A204.1 (cell line): ENCODE measurements around the gene MAPK13.
"Not testable (repeated sequence)": the region's sequence is repeated elsewhere in the genome, so short reads cannot be mapped to it uniquely, and the experiment has no call there.

ENCODE experiments used
- FAIRE-seq: peaks from 2 replicates; lab custom pipeline; 2012; peaks lifted over from hg19 to GRCh38; lab: Jason Lieb, UNC

MAPK13 gene

GRCh38 chr6:36129941-36130666 lies at the start of gene MAPK13:
Gene MAPK13, plus strand, starts transcription at chr6:36130513. Its CDS starts 70 bp downstream, at chr6:36130583.
- FAIRE-seq = no peak

DNA sequence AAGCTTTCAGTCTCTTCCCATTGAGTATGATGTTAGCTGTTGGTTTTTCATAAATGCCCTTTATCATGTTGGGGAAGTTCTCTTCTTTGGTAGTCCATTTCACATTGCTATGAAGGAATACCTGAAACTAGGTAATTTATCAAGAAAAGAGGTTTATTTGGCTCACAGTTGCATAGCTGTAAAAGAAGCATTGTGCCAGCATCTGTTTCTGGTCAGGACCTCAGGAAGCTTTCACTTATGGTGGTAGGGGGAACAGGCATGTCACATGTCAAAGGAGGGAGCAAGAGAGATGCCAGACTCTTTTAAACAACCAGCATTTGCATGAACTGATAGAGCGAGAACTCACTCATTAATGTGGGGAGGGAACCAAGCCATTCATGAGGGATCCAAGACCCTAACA lies 48.0 kb upstream of the MAPK13 start:
- FAIRE-seq = no peak

GRCh38 chr6:36083446-36083845 lies 46.9 kb upstream of the MAPK13 start:
- FAIRE-seq = no peak

GRCh38 chr6:36088204-36088603 lies 42.1 kb upstream of the MAPK13 start:
- FAIRE-seq = not testable (repeated sequence)

GRCh38 chr6:36089048-36089447 lies 41.3 kb upstream of the MAPK13 start:
- no peak for FAIRE-seq

DNA sequence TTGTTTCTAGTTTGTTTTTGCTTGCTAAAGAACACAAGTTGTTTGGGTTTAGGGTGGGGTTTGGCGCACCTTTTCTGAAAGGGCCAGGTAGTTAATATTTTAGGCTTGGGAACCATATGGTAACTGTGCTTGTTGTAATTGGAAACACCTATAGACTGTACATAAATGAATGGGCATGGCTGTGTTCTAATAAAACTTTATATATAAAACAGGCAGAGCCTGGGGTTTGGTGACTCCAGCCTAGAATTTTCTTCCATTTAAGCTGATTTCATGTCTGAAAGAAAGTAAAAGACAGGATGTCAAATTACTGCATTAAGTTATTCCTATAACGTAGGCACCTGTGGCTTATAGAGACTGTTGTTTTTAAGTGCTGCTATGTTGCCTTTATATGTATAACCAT lies 36.1 kb upstream of the MAPK13 start:
- FAIRE-seq = no peak

DNA sequence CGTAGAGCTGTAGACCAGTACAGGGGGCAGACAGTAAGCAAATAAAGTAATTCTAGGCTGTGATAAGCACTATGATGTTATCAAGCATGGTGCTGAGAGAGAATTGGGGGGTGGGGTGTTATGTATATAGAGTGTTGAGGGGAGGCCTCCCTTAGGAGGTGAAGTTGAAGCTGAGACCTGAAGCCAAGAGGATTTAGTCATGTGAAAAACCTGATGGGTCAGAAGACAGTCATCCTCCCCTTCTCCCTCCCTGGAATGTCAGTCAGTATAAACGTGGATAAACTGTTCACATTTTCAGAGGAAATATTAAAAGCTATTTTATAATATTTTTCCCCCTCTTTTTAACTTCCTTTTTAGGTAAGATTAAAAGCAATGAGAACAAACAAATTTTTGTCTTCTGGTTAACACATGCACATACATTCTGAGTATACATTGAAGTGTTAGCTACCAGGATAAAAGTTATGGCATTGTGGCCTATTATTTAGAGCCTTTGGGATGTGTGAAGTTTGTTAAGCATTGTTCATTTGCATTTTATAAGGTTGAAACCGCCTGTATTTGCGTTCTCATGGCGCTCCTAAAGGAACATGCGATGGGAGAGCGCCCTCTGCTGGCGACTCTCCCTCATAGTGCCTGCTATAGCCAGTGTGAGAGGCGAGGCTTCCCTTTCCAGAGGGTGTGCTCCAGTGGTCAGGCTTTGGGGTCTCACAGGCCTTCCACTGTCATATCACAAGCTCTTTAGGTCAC lies 35.4 kb upstream of the MAPK13 start:
- FAIRE-seq = peak; percentile 3

DNA sequence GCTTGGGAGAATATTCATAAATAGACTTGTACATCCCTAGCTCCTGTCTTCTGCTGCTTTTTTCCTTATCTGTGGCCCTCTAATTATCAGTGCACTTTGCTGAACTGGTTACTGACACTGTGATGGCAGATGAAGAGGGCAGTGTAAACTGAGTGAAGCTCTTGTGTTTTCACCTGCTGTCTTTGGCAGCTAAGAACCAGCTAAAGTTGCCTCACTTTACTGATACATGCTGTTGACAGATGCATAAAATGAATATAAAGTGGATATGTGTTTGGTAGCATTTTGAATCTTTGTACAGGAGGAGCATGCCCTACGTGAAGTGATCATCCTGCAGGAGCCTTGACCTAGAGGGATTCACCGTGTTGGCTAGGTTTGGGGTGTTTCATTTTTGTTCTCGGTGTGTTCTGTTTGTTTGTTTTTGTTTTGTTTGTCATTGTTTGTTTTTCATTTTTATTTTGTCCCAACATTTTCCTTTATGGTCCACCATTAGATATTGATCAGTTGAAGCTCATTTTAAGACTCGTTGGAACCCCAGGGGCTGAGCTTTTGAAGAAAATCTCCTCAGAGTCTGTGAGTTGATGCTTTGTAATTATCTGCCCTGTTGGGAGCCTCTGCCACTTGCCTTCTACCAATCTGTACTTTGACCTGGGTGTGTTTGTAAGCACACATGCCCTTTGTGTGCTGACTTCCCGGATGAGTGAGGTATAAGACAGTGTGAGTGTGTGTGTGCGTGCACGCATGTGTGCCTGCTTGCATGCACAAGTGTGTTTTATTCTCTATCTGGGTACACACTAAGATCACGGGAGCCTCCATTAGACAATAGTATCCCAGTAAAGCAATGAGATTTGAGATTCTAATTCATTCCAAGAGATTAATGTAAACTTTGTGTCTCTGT lies 34.6 kb upstream of the MAPK13 start:
- no peak for FAIRE-seq

DNA sequence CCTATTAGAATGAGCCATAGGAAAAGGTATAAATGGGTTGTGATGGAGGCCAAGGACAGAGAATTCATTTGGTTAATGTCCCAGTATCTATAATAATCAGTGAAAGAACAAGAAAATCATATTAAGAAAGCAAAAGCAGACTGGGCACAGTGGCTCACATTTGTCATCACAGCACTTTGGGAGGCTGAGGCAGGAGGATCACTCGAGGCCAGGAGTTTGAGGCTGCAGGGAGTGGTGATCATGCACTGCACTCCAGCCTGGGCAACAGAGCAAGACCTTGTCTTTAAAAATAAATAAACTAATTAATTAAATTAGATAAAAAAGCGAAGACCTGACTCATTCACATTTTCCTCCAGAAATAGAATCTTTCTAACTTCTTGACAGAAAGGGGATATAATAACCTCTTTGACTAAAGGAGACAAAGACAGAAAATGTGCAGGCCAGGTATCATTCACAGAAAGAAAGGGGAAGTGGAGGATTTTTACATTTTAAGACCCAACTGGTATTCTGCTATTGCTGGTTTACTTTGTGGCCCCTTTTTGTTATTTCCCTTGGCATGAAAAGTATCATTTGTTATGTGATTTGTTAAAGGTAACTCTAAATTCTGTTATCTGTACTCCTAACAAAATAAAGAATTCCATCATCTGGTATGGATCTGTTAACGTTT lies 31.9 kb upstream of the MAPK13 start:
- FAIRE-seq = no peak

DNA sequence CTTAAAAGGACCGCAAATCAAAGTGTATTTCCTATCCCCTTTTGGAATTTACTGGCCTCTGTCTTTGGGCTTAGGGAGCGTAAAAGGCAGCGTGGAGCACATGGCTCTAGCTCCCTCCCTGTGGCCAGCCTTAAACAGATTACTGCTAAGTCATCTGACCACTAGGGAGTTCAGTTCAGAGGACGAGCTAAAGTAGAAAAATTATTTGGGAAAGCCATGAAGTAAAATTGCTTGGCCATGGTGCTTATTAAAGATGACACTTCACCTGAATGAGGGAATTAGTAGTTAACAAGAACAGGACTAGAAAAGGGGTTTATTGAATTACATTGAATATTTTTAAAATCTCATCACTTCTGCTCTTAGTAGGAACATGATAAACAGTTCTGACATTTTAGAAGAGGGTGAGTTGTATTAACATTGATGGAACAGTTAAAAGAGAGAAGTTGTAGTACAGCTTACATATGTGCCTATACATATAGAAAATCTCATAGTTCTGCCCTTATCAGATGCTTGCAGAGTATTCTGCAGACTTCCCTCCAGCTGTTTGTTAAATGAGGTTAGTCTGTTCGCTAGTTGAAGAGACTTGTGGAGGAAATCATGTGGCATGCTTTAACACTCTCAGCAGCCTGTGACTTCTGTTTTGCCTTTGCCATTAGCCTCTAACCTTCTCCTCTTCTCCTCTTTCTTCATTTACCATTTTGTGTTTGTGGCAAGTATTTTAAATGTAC lies 31.2 kb upstream of the MAPK13 start:
- no peak for FAIRE-seq

DNA sequence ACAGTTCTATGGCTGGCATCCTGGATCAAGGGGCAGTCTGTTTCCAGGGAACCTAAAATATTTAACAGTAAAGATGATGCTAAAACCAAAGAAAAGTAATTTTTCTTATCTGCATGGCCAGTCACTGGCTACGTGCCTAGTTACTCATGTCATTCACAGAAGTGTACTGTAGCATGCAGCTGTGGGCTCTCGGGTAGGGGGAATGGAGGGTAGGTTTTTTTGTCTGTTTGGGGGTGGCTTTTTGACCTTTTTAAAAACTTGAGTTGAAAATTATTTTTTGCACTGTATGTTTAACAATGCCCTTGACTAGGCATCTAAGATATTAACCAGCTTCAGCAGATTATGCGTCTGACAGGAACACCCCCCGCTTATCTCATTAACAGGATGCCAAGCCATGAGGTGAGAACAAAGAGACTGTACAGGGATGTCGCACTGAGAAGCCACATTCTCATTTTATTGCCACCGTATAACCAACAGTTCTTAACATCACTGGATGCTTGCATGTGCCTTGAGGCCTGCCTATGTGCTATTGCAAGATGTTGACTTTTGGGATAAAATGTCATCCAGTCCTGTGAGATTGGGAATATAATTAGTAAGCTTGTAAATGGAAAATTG lies 30.3 kb upstream of the MAPK13 start:
- FAIRE-seq = no peak

GRCh38 chr6:36101691-36102090 lies 28.6 kb upstream of the MAPK13 start:
- no peak for FAIRE-seq

- no peak for FAIRE-seq
Measured at GRCh38 chr6:36102853-36103252, 27.5 kb upstream of the MAPK13 start.

- no peak for FAIRE-seq
Measured at GRCh38 chr6:36104836-36105235, 25.5 kb upstream of the MAPK13 start.

DNA sequence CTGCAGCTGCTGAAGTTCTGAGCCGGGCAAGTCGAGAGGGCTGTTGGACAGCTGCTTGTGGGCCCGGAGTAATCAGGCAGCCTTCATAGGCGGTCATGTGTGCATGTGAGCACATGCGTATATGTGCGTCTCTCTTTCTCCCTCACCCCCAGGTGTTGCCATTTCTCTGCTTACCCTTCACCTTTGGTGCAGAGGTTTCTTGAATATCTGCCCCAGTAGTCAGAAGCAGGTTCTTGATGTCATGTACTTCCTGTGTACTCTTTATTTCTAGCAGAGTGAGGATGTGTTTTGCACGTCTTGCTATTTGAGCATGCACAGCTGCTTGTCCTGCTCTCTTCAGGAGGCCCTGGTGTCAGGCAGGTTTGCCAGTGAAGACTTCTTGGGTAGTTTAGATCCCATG lies 21.2 kb upstream of the MAPK13 start:
- FAIRE-seq = no peak

DNA sequence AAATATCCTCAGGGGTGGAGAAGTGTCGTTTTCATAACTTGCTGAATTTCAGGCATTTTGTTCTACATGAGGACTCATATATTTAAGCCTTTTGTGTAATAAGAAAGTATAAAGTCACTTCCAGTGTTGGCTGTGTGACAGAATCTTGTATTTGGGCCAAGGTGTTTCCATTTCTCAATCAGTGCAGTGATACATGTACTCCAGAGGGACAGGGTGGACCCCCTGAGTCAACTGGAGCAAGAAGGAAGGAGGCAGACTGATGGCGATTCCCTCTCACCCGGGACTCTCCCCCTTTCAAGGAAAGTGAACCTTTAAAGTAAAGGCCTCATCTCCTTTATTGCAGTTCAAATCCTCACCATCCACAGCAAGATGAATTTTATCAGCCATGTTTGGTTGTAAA lies 20.3 kb upstream of the MAPK13 start:
- FAIRE-seq = no peak

- no peak for FAIRE-seq
Measured at GRCh38 chr6:36110863-36111262, 19.4 kb upstream of the MAPK13 start.

DNA sequence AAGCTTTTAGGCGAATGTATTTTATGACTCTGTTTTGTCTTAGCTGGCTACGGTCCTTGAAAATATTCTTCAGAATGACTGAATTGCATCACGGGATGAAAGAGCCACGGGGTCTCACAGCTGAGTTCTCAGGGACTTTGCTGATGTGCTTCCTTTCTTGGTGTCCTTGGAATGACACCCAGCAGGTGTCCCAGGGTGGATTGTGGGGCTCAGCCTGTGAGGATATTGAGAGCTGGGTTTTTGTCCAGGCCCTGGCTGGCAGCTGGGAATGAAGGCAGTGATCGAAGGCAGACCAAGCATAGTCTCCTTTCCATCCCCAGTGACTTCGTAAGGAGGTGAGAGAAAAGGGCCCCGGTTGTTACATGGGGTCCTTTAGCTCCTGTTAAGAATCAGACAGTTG lies 18.8 kb upstream of the MAPK13 start:
- no peak for FAIRE-seq

- FAIRE-seq = no peak
Measured at GRCh38 chr6:36113049-36113448, 17.3 kb upstream of the MAPK13 start.

DNA sequence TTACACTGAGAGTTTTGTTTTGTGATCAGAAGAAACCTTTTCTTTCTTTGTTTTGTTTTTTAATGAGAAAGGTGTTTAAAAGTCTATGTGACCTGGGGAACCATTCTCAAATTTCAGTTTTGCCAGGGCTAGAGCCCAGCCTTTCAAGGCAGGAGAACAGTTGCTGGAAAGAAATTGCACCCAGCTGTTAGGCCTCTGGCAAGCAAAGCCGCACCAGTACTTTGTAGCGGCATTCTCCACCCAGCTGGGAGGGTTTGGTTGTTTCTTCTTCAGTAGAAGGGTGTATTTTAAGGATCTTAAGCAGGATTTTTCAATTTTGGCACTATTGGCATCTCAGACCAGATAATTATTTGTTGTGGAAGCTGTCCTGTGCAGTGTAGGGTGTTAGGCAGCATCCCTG lies 16.6 kb upstream of the MAPK13 start:
- no peak for FAIRE-seq

- no peak for FAIRE-seq
Measured at GRCh38 chr6:36114798-36115408, 15.4 kb upstream of the MAPK13 start.
